Osteoblast (primary cell): ENCODE data around the gene POMGNT1. TPM values are rescaled to one million over a fixed set of nuclear protein-coding genes. Genes with fewer than 3 reads are reported as not detected.

ENCODE experiments used
- DNase-seq: peaks from one replicate; pipeline ENCODE4 v3.0.0; 2011; ENCODE audit warnings: low spot score, mixed read lengths; ENCODE audit not compliant: insufficient read length; ENCODE audit errors: missing footprints
- H2AFZ ChIP-seq: 2 replicates; pipeline ENCODE4 v1.6.0; 2011; ENCODE audit warnings: mild to moderate bottlenecking, low read length
- H3K27ac ChIP-seq: 2 replicates; pipeline ENCODE4 v1.5.1; 2011; ENCODE audit warnings: mild to moderate bottlenecking, low read depth, low read length, moderate library complexity
- H3K27me3 ChIP-seq: 2 replicates; pipeline ENCODE4 v1.6.0; 2012; ENCODE audit warnings: mild to moderate bottlenecking, control low read depth, inconsistent platforms, low read length, moderate library complexity; ENCODE audit not compliant: insufficient read depth
- H3K36me3 ChIP-seq: 2 replicates; pipeline ENCODE4 v1.5.1; 2011; ENCODE audit warnings: mild to moderate bottlenecking, low read length, control low read depth, moderate library complexity; ENCODE audit not compliant: insufficient read depth
- H3K4me1 ChIP-seq: 2 replicates; pipeline ENCODE4 v1.5.1; 2011; ENCODE audit warnings: mild to moderate bottlenecking, low read length, control low read depth, moderate library complexity; ENCODE audit not compliant: insufficient read depth
- H3K4me2 ChIP-seq: 2 replicates; pipeline ENCODE4 v1.6.0; 2011; ENCODE audit warnings: mild to moderate bottlenecking, low read length; ENCODE audit not compliant: insufficient read depth
- H3K4me3 ChIP-seq: fragments of 200-600 bp; sonication (generic); 3 replicates; pipeline ENCODE4 v1.5.1; 2012; ENCODE audit warnings: mild to moderate bottlenecking, low read length, inconsistent platforms; ENCODE audit not compliant: insufficient read depth
- H3K79me2 ChIP-seq: 2 replicates; pipeline ENCODE4 v1.6.0; 2012; ENCODE audit warnings: mild to moderate bottlenecking, low read length, control low read depth, inconsistent platforms; ENCODE audit not compliant: insufficient read depth
- H3K9me3 ChIP-seq: 2 replicates; pipeline ENCODE4 v1.5.1; 2011; ENCODE audit warnings: low read depth, low read length, control low read depth
- H4K20me1 ChIP-seq: 2 replicates; pipeline ENCODE4 v1.6.0; 2012; ENCODE audit warnings: mild to moderate bottlenecking, low read length, control low read depth; ENCODE audit not compliant: insufficient read depth
- total RNA-seq: library from RNA; depleted of rRNA; stranded (reverse); fragments of >200 nt; gene quantifications from 2 replicates; pipeline ENCODE4 v1.2.3, GENCODE V29; 2012
- TF ChIP-seq, protein P1 (sequence below): IDR thresholded peaks from 2 replicates; pipeline ENCODE4 v1.5.1; 2011; ENCODE audit warnings: mild to moderate bottlenecking, low read depth, low read length, moderate library complexity; ENCODE audit errors: extremely low read depth

The POMGNT1 gene
- total RNA-seq, 1 donor, result 45.6 TPM

DNA sequence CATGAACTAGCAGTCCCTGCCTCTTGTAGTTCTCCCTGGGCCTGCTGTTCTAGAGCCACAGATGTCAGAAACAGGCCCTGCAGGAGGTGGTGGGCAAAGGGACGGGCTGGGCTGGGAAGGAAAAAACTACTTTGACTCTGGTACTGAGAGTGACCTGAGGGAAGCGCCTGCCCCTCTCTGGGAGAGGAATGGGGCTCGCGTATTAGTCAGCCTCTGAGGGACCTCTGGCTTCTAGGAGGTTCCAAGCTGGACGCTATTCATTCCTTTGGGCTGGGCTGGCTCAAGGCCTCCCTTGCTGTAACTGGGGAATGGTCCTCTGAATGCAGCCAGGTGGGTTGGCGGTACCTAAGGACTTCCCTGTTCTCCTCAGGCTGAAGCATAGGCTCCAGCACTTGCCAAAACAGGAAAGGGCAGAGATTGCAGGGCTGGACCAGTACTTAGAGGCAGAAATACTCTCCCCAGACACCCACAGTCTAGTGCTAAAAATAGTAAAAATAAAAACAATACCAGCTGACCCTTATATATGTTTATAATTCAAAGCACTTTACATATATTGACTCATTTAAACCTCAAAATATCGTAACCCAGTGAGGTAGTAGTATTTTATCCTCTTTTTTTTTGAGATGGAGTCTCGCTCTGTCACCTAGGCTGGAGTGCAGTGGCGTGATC, 7.1 kb downstream of the POMGNT1 start:
- Histone ChIP-seq H3K9me3 (no peaks in the 10 kb centered on the region), H3K79me2 (peaks cover 1% of the 10 kb centered on the region), H3K27ac (peak overlapping the region; percentile 47), H2AFZ (no peak overlapping the region), H3K27me3 (no peaks in the 10 kb centered on the region), H3K36me3 (peaks cover 49% of the 10 kb centered on the region), H3K4me2 (no peak overlapping the region), H3K4me3 (no peak overlapping the region), H3K4me1 (peaks cover 5% of the 10 kb centered on the region), H4K20me1 (no peaks in the 10 kb centered on the region)
- peak; percentile 88 for DNase-seq
- TF ChIP-seq, protein P1, sequence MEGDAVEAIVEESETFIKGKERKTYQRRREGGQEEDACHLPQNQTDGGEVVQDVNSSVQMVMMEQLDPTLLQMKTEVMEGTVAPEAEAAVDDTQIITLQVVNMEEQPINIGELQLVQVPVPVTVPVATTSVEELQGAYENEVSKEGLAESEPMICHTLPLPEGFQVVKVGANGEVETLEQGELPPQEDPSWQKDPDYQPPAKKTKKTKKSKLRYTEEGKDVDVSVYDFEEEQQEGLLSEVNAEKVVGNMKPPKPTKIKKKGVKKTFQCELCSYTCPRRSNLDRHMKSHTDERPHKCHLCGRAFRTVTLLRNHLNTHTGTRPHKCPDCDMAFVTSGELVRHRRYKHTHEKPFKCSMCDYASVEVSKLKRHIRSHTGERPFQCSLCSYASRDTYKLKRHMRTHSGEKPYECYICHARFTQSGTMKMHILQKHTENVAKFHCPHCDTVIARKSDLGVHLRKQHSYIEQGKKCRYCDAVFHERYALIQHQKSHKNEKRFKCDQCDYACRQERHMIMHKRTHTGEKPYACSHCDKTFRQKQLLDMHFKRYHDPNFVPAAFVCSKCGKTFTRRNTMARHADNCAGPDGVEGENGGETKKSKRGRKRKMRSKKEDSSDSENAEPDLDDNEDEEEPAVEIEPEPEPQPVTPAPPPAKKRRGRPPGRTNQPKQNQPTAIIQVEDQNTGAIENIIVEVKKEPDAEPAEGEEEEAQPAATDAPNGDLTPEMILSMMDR, result no peak

DNA sequence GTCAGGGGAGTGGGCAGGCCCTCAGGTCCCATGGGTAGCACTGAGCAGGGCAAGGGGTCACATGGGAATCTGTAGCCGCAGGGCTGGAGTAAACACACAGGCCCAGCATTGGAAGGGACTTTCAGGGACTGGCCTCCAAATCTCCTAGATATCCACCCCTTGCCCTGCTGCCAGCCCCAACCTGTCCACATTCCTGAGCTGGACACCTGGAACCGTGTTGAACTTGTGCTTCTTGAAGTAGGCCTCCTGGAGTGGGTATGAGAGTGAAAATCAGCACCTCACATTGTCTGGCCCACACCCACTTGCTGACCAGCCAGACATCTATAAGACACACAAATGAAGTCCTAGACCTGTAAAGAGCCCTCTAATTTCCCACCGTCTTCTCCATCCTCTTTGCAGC, 7.7 kb downstream of the POMGNT1 start:
- Histone ChIP-seq H3K27me3 (no peaks in the 10 kb centered on the region), H4K20me1 (no peaks in the 10 kb centered on the region), H3K36me3 (peaks cover 49% of the 10 kb centered on the region), H3K4me2 (no peak overlapping the region), H3K4me1 (peaks cover 5% of the 10 kb centered on the region), H3K9me3 (no peaks in the 10 kb centered on the region), H3K27ac (no peak overlapping the region), H2AFZ (no peak overlapping the region), H3K79me2 (no peaks in the 10 kb centered on the region), H3K4me3 (no peak overlapping the region)
- DNase-seq, result peak; percentile 68
- TF ChIP-seq, protein P1, result no peak

DNA sequence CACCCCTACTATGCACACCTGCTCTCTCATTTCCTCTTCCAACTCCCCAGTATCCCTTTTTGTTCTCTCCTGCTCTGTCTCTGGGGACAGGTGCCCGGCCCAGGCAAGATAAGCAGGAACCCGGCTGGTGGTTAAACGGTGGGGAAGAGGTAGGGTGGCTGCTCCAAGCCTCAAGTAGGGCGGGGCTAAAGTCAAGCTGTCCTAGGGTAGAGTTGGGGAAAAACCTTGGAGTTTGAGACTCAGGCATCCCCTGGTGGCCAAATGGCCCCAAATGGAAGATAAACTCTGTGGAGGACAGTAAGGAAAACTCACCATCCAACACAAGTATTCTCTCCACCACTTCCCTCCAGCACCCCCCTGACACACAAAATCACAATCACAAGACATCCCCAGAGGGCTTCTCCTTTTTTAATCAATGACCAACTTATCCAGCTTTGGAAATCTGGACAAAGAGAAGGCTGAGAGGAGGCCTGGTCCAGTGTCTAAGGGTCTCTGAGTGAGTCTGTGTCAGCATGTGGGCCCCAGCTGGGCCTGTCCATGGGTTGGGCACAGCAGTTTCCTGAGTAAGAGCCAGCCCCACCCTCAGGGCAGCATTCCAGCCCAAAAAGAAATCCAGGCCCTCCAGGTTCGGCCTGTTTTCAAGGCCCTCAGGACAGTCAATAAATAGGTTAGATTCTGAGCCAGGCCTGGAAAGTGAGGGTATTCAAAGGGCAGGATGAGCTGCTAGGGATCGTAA, 9.8 kb downstream of the POMGNT1 start:
- DNase-seq, result peak; percentile 72
- Histone ChIP-seq H3K9me3 (no peaks in the 10 kb centered on the region), H3K4me2 (no peak overlapping the region)

More for the DNA sequence above, 9.8 kb downstream of the POMGNT1 start:
- H3K79me2 ChIP-seq, result no peaks in the 10 kb centered on the region
- TF ChIP-seq, protein P1, result peak; percentile 16
- no peaks in the 10 kb centered on the region for H3K27me3 ChIP-seq
- H3K4me1 ChIP-seq, result peaks cover 12% of the 10 kb centered on the region
- no peak overlapping the region for H3K27ac ChIP-seq
- H4K20me1 ChIP-seq, result no peaks in the 10 kb centered on the region
- H3K36me3 ChIP-seq, result peaks cover 43% of the 10 kb centered on the region
- no peak overlapping the region for H3K4me3 ChIP-seq
- no peak overlapping the region for H2AFZ ChIP-seq
